UCSD-AML1 (cell line): ENCODE measurements around the gene ANKRA2.
"Not testable (repeated sequence)": the region's sequence is repeated elsewhere in the genome, so short reads cannot be mapped to it uniquely, and the experiment has no call there.

Source experiments
- DNase-seq: peaks from one replicate; lab custom pipeline; 2025; ENCODE audit not compliant: unreplicated experiment; lab: John Stamatoyannopoulos, UW

ANKRA2 gene

DNA sequence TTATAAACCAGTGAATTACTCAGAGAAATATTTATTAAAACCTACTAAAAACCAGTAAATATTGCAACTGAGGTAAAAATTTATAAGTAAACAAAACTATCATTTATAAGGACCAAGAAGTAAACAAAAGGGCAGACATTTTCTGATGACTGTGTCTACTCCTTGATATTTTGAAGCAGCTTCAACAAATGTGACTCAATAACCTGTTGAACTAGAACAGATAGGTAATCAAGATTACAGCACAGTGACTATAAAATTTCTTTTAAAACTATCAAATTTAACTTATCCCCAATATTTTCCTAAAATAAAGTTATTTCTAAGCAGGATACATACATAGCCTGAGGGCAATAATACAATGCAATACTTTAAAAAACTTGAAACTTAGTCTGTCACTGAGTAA, 12.8 kb downstream of the ANKRA2 start:
- no peak for DNase-seq

DNA sequence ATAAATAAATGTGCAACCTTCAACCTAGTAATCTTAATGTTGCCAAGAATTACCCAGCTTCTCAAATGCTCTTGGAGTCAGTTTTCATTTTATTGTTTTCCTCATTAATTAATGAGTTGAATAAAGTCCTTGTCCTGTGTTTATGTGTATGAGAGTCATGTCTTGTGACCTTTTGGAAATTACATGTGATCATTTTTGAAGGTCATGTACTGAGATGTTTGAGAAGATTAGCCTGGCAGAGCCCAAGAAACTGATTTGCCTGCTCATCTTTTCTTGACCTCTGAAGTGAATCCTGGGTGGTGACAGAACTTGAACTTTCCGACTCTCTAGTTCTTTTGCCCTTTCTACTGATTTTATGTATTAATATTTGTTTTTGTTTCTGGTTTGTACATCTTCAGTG, 15.4 kb downstream of the ANKRA2 start:
- DNase-seq = no peak

DNA sequence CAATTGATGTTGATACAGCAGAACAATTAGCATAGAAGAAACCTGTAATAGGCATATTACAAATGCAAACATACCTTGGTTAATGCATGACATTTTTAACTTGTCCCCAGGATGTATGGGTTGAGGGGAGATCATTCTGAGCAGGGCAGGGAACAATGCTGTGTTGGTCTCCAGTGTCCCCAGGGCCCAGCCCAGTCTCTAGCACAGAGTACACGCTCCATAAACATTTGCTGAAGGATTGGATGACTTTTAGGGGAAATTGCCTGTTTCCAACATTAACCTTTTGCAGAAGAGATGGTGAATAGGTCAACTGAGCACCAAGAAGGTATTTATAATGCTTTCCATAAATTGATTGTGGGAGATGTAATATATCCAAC, 20.0 kb downstream of the ANKRA2 start:
- DNase-seq = no peak

GRCh38 chr5:73544429-73545402, 20.7 kb downstream of the ANKRA2 start:
- no peak for DNase-seq

- no peak for DNase-seq
Observed at GRCh38 chr5:73542020-73542419, 23.4 kb downstream of the ANKRA2 start.

GRCh38 chr5:73540192-73540591, 25.2 kb downstream of the ANKRA2 start:
- DNase-seq = no peak

GRCh38 chr5:73539730-73540129, 25.7 kb downstream of the ANKRA2 start:
- DNase-seq = no peak

DNA sequence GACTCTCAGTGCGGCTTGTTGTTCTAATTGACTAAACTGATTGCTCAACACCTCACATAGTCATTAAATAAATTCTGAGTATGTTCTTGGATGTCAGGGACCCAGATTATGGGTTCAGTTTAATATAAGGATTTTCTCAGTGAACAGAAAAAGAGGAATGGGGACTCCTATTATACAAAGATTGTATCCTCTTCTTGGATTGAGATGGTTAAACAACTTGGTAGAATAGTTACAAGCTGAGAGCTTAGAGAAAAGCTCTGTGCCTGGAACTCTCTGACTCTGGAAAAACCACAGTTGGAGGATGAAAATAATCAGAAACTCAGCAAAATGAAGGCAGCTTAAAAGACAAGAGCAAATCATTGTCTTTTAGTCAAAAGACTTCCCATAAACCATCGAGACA, 30.5 kb downstream of the ANKRA2 start:
- DNase-seq = no peak

GRCh38 chr5:73534011-73534644, 31.3 kb downstream of the ANKRA2 start:
- DNase-seq = no peak

DNA sequence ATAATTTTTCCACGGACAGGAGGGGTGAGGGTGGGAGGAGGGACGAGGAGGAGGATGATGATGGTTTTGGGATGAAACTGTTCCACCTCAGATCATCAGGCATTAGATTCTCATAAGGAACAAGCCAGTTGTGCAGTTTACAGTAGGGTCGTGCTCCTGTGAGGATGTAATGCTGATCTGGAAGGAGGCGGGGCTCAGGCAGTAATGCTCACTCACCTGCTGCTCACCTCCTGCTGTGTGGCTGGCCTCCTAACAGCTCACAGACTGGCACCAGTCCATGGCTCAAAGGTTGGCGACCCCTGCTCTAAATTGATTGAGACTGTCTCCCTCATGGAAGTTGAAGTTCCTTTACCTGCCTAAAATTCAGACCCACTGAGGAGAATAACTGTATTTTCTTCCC, 33.2 kb downstream of the ANKRA2 start:
- DNase-seq = no peak

GRCh38 chr5:73531356-73531755, 34.1 kb downstream of the ANKRA2 start:
- DNase-seq = no peak

DNA sequence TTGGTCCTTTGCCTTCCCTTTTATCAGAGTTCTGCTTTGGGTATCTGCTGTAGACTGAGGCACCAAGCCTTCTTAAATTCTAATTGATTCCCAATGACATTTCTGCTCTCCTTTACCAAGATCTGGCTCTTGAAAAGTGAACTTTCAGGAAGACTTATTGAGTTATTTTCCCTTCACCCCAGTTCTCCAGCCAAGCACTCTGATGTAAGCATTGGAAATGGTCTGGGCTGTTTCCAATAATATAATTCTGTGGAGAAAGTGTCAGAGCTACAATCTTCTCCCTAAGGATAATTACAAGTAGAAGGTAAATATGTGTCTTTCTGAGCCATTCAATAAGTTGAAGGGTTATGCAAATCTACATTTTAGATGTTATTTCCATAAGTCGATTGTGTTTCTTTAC, 36.4 kb downstream of the ANKRA2 start:
- DNase-seq = no peak

DNA sequence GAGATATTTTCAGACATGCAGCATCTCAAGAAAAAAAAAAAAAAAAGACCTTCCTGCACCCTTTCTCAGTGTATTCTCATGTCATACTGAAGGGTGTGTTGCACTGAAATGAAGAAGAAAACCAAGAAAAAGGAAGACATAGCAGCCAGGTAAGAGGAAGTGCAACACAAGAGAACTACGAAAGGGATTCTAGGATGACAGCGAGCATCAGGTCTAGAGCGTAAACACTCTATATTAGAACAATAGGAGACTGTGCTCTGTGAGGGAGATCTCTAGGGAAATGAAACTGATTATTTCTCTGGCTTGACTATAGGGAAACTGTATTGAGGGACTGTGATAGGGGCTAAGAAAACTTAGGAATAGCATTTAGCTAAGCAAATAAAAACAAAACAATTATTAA, 37.2 kb downstream of the ANKRA2 start:
- DNase-seq = no peak

DNA sequence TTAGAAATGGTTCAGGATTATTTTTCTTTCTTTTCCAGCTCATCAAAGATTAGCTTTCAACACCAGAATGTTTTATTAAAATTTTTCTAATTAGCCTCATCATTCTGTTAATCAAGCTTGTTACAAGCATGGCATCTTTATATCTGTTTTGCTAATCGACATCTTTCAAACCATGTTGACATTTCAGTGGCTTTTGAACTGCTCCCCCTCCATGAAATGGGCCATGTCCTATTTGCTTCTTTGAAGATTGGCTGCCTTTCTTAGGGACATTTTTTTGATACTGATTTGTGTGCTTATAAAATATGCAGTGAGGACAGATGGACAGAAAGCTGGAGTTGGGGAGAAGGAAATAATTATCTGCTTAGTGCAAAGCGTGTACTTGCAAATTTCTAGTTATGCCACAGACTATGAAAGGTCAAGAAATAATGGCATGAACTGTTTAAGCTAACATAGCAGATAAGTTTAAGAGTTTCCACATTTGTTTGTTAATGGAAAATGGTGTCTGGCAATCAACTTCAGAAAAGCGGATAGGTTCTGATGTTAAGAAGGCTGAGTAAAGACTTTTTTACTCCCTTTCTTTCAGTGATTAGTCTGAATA, 39.7 kb downstream of the ANKRA2 start:
- no peak for DNase-seq

GRCh38 chr5:73523861-73524260, 41.6 kb downstream of the ANKRA2 start:
- DNase-seq = no peak

GRCh38 chr5:73522989-73523388, 42.5 kb downstream of the ANKRA2 start:
- no peak for DNase-seq

- DNase-seq = peak; percentile 64
Observed at GRCh38 chr5:73519531-73520283, 45.7 kb downstream of the ANKRA2 start.

DNA sequence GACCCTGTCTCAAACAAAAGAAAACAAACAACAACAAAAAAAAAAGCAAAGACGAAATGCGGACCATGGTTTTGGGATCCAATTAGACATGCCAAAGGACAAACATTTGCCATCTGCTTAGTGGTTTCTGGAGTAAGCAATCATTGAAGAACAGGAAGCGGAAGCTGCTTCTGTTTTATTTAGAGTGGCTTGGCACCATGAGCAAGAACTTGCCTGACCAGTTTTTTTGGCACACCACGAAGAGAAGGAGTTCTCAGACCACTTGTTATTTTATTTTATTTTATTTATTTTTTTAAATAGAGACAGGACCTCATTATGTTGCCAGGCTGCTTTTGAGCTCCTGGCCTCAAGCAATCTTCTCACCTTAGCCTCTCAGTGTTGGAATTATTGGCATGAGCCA, 50.2 kb downstream of the ANKRA2 start:
- no peak for DNase-seq

DNA sequence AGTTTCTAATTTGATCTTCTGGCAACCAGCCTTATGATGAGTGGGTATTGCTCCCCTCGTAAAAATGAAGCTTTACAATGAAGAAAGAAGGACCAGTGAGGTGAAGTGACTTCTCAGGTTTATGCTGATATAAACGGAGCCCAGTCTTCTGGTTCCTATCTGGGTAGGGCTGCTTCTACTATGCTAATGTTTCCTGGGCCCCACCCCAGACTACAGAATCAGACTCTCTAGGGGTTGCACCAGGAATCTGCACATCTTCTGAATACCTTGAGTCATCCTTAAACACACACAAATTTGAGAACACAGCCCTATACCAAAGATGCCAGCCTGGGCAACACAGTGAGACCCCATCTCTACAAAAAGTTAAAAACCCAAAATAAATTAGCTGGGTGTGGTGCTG, 51.0 kb downstream of the ANKRA2 start:
- no peak for DNase-seq

- no peak for DNase-seq
Observed at GRCh38 chr5:73513996-73514395, 51.4 kb downstream of the ANKRA2 start.

DNA sequence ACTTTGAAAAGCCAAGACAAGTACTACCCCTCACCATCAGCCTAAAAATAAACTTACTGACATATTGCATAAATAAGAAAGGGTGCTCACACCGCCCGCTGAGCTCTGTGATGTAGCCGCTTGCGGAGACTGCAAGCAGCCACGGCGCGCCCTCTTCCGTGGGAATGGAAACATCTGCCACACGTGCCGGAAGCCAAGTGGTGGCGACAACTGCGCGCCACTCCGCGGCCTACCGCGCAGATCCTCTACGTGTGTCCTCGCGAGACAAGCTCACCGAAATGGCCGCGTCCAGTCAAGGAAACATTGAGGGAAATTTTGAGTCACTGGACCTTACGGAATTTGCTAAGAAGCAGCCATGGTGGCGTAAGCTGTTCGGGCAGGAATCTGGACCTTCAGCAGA, 56.9 kb downstream of the ANKRA2 start:
- not testable (repeated sequence) for DNase-seq
